ENCODE measurements around the gene PLA2G4A.

DNA sequence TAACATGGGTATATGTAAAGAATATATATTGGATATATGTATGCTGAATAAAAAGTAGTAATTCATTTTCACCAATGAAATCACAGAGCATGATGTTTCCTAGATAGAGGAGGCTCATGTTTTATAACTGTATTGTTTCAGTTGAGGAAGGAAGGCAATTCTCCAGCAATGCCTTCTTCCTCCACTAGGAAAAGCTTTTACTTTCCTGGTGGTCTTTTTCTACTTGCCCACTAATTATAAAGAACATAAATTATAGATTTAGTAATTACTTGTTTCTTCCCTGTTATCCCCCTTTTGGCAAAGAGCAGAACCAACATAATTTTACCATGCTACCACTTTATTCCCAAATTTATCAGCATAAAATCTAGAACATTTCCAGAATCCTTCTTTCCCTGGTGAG lies 159.0 kb downstream of the PLA2G4A start:
- no peak for TF ChIP-seq EZH2 (IDR thresholded peaks at IDR 0.05; ENCODE audit: borderline replicate concordance, insufficient read depth, low read length, poor library complexity, severe bottlenecking)
- TF ChIP-seq, protein P1, sequence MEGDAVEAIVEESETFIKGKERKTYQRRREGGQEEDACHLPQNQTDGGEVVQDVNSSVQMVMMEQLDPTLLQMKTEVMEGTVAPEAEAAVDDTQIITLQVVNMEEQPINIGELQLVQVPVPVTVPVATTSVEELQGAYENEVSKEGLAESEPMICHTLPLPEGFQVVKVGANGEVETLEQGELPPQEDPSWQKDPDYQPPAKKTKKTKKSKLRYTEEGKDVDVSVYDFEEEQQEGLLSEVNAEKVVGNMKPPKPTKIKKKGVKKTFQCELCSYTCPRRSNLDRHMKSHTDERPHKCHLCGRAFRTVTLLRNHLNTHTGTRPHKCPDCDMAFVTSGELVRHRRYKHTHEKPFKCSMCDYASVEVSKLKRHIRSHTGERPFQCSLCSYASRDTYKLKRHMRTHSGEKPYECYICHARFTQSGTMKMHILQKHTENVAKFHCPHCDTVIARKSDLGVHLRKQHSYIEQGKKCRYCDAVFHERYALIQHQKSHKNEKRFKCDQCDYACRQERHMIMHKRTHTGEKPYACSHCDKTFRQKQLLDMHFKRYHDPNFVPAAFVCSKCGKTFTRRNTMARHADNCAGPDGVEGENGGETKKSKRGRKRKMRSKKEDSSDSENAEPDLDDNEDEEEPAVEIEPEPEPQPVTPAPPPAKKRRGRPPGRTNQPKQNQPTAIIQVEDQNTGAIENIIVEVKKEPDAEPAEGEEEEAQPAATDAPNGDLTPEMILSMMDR (IDR thresholded peaks at IDR 0.05; ENCODE audit: poor library complexity, severe bottlenecking), result no peak
- no peak for TF ChIP-seq POLR2AphosphoS5 (IDR thresholded peaks at IDR 0.05)

All from neural cell (in vitro differentiated cells).